ENCODE data around the gene GCAT.
"Not testable (repeated sequence)": the region's sequence is repeated elsewhere in the genome, so short reads cannot be mapped to it uniquely, and the experiment has no call there.

The GCAT gene

DNA sequence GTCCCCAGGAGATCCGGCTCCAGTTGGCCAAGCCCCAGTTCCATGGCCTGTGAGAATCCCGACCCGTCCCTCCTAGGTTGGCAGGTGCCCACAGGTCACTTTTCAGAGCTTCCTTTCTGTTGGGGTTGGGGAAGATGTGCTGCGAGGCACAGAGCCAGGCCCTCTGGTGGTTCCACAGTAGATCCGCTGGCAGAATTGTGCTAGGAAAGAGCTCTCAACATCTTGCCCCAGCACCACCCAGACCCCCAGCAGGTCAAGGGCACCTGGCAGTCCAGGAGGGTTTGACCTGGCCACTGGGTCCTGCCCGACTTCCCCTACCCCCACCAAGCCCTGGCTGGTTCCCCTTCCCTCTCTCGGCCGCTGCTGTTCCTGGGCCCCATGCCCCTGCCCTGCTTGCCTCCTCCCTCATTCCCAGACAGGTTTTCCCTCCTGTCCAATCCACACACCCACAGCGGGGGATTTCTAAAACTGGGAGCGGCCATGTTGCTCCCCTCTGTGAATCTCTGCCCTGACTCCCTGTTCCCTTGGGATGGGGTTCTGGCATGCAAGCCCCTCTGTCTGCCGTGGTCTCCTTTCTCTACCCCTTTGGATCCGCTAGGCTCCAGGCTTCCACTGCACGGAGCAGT lies 26.2 kb upstream of the GCAT start:
- H3K36me3 ChIP-seq (ENCODE audit: control insufficient read depth, insufficient read depth, low read length): no peaks in the 10 kb centered on the region
- no peak overlapping the region for H3K4me3 ChIP-seq (ENCODE audit: insufficient read depth, low read depth, low read length, poor library complexity, severe bottlenecking)
- H3K4me1 ChIP-seq (ENCODE audit: control insufficient read depth, insufficient read depth, low read length, poor library complexity, severe bottlenecking): no peaks in the 10 kb centered on the region
- no peaks in the 10 kb centered on the region for H3K27me3 ChIP-seq (replicated peaks; ENCODE audit: control insufficient read depth, insufficient read depth, low read length, poor library complexity, severe bottlenecking)
- H3K9me3 ChIP-seq (ENCODE audit: control insufficient read depth, low read length): no peaks in the 10 kb centered on the region
- no peak overlapping the region for H3K27ac ChIP-seq (ENCODE audit: insufficient read depth, low read length, poor library complexity, severe bottlenecking)
- no peak for DNase-seq

DNA sequence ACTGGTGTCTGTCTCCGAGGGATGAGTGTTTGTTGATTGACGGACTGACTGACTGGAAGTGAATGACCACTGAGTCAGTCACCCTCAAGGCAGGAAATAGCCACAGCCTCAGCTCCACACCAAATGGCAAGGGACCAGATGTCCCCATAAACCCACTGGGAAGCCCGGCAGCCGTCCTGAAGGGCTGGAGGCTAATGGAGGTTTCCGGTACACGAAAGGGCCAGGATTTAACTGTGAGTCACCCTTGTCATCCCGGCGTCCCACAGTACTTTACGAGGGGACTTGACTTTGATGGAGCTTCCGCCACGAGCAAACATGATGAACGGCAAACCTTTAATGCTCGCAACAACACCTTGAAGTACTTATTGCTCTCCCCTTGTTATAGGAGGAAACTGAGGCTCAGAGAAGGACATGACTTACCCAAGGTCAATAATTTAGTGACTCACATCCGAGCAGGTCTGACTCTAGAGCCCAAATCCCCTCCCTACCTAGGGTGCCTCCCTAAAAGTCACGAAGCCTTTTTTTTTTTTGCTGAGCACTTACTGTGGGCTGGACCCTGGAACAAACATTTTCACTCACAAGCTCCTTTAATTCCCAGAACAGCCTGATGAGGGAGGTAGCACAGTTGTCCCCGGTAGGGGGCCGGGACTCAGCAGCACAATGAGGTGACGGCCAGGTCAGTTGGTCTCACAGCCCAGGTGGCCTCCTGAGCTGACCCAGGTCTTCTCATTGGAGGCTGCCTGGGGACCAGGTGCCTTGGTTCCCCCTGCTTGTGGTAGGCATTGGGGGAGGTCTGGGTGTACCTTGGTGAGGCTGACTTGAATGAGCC lies 25.2 kb upstream of the GCAT start:
- no peaks in the 10 kb centered on the region for H3K36me3 ChIP-seq (ENCODE audit: control insufficient read depth, insufficient read depth, low read length)
- no peak for DNase-seq
- H3K9me3 ChIP-seq (ENCODE audit: control insufficient read depth, low read length): no peaks in the 10 kb centered on the region
- no peaks in the 10 kb centered on the region for H3K27me3 ChIP-seq (replicated peaks; ENCODE audit: control insufficient read depth, insufficient read depth, low read length, poor library complexity, severe bottlenecking)
- no peak overlapping the region for H3K27ac ChIP-seq (ENCODE audit: insufficient read depth, low read length, poor library complexity, severe bottlenecking)
- no peak overlapping the region for H3K4me3 ChIP-seq (ENCODE audit: insufficient read depth, low read depth, low read length, poor library complexity, severe bottlenecking)
- H3K4me1 ChIP-seq (ENCODE audit: control insufficient read depth, insufficient read depth, low read length, poor library complexity, severe bottlenecking): no peaks in the 10 kb centered on the region

DNA sequence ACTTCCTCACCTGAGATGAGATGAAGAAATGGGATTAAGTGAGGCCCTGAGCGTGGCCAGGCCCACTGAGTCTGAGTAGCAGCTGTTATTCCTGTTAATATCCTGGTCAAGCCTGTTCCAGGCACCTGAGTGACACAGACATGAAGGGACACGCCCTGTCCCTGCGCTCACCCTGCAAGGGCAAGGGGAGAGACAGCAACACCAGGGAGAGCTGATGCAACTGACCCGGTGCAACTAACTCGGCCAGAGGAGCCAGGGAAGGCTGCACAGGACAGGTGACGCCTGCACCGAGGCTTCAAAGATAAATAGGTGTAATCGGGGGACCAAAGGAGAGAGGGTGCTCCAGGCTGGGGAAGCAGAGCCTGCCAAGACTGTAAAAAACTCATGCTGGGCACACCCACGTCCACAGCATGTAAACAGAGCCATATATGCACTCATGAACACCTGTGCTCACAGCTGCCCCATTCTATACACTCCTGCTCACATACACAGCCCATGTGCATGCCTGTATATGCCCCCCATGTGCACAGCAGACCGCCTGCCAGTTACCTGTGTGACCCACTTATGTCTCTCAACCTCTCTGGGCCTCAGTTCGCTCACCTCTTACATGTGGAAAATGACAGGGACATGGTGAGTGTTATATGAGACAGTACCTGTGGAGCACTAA lies 22.8 kb upstream of the GCAT start:
- Histone ChIP-seq H3K27me3 (replicated peaks; ENCODE audit: control insufficient read depth, insufficient read depth, low read length, poor library complexity, severe bottlenecking) (no peaks in the 10 kb centered on the region), H3K4me1 (ENCODE audit: control insufficient read depth, insufficient read depth, low read length, poor library complexity, severe bottlenecking) (no peaks in the 10 kb centered on the region), H3K27ac (ENCODE audit: insufficient read depth, low read length, poor library complexity, severe bottlenecking) (no peak overlapping the region), H3K36me3 (ENCODE audit: control insufficient read depth, insufficient read depth, low read length) (no peaks in the 10 kb centered on the region), H3K4me3 (ENCODE audit: insufficient read depth, low read depth, low read length, poor library complexity, severe bottlenecking) (no peak overlapping the region), H3K9me3 (ENCODE audit: control insufficient read depth, low read length) (no peaks in the 10 kb centered on the region)
- no peak for DNase-seq

DNA sequence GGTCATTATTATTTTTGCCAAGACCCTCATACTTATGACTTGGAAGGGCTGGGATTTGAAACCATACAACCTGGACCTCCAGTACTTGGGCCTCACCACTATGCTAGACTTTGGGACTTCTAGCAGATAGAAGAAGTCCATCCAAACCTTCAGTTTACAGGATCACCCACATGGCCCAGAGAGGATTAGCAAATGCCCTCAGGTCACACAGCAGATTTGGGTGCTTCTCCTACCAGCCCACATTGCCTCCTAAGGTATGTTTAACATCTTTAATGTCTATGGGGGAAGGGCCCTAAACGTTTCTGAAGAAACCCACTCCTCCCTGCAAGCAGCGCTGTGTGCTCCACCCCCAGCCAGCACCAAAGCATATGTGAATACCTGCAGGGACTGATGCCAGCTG lies 17.5 kb upstream of the GCAT start:
- DNase-seq: no peak
- Histone ChIP-seq H3K4me1 (ENCODE audit: control insufficient read depth, insufficient read depth, low read length, poor library complexity, severe bottlenecking) (no peaks in the 10 kb centered on the region), H3K27ac (ENCODE audit: insufficient read depth, low read length, poor library complexity, severe bottlenecking) (no peak overlapping the region), H3K36me3 (ENCODE audit: control insufficient read depth, insufficient read depth, low read length) (no peaks in the 10 kb centered on the region), H3K9me3 (ENCODE audit: control insufficient read depth, low read length) (no peaks in the 10 kb centered on the region), H3K27me3 (replicated peaks; ENCODE audit: control insufficient read depth, insufficient read depth, low read length, poor library complexity, severe bottlenecking) (no peaks in the 10 kb centered on the region), H3K4me3 (ENCODE audit: insufficient read depth, low read depth, low read length, poor library complexity, severe bottlenecking) (no peak overlapping the region)

DNA sequence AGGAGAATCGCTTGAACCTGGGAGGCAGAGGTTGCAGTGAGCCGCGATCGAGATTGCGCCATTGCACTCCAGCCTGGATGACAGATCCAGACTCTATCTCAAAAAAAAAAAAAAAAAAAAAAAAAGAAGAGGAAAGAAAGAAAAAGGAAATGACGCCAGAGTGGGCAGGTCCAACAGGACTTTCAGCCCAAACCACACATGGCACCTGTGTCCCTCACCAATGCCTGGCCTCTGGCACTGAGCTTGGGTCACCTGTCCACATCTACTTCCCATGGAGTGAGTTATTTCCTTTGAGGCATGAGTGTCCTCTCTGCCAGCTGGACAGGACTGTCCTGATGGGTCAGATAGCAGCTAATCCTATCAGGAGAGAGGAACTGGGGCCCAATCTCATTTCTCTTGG lies 15.2 kb upstream of the GCAT start:
- Histone ChIP-seq H3K4me1 (ENCODE audit: control insufficient read depth, insufficient read depth, low read length, poor library complexity, severe bottlenecking) (no peaks in the 10 kb centered on the region), H3K36me3 (ENCODE audit: control insufficient read depth, insufficient read depth, low read length) (no peaks in the 10 kb centered on the region), H3K27me3 (replicated peaks; ENCODE audit: control insufficient read depth, insufficient read depth, low read length, poor library complexity, severe bottlenecking) (no peaks in the 10 kb centered on the region), H3K9me3 (ENCODE audit: control insufficient read depth, low read length) (no peaks in the 10 kb centered on the region), H3K27ac (ENCODE audit: insufficient read depth, low read length, poor library complexity, severe bottlenecking) (no peak overlapping the region), H3K4me3 (ENCODE audit: insufficient read depth, low read depth, low read length, poor library complexity, severe bottlenecking) (no peak overlapping the region)
- no peak for DNase-seq

DNA sequence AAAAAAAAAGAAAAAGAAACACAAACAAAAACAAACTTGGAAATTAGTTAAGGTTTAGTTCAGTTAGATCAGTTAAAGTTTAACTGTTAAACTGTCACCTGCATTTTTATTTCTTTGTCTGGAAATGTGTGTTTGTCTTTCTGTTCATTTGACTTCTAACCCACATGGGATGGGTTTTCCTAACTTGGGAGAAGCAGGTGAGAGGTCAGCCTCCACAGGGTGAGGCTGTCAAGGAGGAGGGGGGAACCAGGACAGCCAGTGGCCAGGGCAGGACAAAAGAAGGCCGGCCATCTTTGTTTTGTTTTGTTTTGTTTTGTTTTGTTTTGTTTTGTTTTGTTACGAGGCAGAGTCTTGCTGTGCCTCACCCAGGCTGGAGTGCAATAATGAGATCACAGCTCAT lies 13.4 kb upstream of the GCAT start:
- Histone ChIP-seq H3K9me3 (ENCODE audit: control insufficient read depth, low read length) (no peaks in the 10 kb centered on the region), H3K4me1 (ENCODE audit: control insufficient read depth, insufficient read depth, low read length, poor library complexity, severe bottlenecking) (no peaks in the 10 kb centered on the region), H3K27me3 (replicated peaks; ENCODE audit: control insufficient read depth, insufficient read depth, low read length, poor library complexity, severe bottlenecking) (no peaks in the 10 kb centered on the region), H3K27ac (ENCODE audit: insufficient read depth, low read length, poor library complexity, severe bottlenecking) (no peak overlapping the region), H3K36me3 (ENCODE audit: control insufficient read depth, insufficient read depth, low read length) (no peaks in the 10 kb centered on the region), H3K4me3 (ENCODE audit: insufficient read depth, low read depth, low read length, poor library complexity, severe bottlenecking) (no peak overlapping the region)
- no peak for DNase-seq

DNA sequence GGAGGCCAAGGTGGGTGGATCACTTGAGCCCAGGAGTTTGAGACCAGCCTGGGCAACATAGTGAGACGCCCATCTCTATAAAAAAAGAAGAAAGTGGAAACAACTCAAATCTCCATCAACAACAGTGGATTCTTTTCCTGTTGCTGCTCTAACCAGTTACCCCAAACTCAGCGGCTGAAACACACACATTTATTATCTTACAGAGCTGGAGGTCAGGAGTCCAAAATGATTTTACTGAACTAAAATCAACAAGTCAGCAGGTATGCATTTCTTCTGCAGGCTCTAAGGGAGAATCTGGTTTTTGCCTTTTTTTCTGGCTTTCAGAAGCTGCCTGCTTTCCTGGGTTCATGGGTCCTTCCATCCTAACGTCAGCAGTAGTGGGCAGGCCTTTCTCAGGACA lies 11.7 kb upstream of the GCAT start:
- Histone ChIP-seq H3K36me3 (ENCODE audit: control insufficient read depth, insufficient read depth, low read length) (no peaks in the 10 kb centered on the region), H3K4me1 (ENCODE audit: control insufficient read depth, insufficient read depth, low read length, poor library complexity, severe bottlenecking) (no peaks in the 10 kb centered on the region), H3K27ac (ENCODE audit: insufficient read depth, low read length, poor library complexity, severe bottlenecking) (no peak overlapping the region), H3K27me3 (replicated peaks; ENCODE audit: control insufficient read depth, insufficient read depth, low read length, poor library complexity, severe bottlenecking) (no peaks in the 10 kb centered on the region), H3K4me3 (ENCODE audit: insufficient read depth, low read depth, low read length, poor library complexity, severe bottlenecking) (no peak overlapping the region), H3K9me3 (ENCODE audit: control insufficient read depth, low read length) (no peaks in the 10 kb centered on the region)
- DNase-seq: no peak

DNA sequence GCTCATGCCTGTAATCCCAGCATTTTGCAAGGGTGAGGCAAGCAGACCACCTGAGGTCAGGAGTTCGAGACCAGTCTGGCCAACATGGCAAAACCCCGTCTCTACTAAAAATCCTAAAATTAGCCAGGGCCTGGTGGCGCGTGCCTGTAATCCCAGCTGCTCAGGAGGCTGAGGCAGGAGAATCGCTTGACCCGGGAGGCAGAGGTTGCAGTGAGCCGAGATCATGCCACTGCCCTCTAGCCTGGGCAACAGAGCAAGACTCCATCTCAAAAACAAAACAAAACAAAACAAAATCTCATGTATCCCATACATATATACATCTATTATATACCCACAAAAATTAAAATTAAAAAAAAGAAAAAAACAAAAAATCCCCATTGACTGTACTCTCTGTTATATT lies 10.5 kb upstream of the GCAT start:
- H3K4me1 ChIP-seq (ENCODE audit: control insufficient read depth, insufficient read depth, low read length, poor library complexity, severe bottlenecking); H3K36me3 ChIP-seq (ENCODE audit: control insufficient read depth, insufficient read depth, low read length); H3K9me3 ChIP-seq (ENCODE audit: control insufficient read depth, low read length); H3K27ac ChIP-seq (ENCODE audit: insufficient read depth, low read length, poor library complexity, severe bottlenecking); DNase-seq; H3K4me3 ChIP-seq (ENCODE audit: insufficient read depth, low read depth, low read length, poor library complexity, severe bottlenecking); H3K27me3 ChIP-seq (replicated peaks; ENCODE audit: control insufficient read depth, insufficient read depth, low read length, poor library complexity, severe bottlenecking): not testable (repeated sequence)

DNA sequence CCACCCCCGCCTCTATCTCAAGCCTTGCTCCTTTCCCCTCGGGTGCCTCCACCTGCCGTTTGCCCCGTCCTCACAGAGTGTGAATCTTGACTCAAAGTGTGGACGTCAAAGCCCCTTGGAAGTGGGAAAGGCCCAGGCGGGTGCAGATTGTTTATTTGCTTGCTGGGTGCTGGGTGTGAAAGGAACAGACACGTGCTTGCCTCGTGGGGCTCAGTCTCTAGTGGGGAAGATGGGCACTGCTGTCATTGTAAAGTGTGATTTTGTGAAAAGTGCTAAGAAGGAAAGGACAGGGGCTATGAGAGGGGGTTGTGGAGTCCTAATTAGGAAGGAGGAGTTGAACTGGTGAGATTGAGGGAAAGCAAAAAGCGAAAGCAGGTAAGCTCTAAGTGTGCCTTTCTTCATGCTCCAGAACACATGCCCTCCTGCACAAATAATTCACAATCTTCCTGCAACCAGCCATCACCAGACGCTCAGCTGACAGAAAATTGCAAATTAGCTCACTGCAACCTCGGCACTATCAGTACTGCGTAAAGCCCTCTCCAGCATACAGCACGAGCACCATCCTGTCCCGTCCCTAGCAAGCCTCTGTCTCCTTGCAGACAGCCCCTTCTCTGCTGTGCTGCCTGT lies 9.7 kb upstream of the GCAT start:
- no peak overlapping the region for H3K4me3 ChIP-seq (ENCODE audit: insufficient read depth, low read depth, low read length, poor library complexity, severe bottlenecking)
- H3K9me3 ChIP-seq (ENCODE audit: control insufficient read depth, low read length): no peaks in the 10 kb centered on the region
- no peak overlapping the region for H3K27ac ChIP-seq (ENCODE audit: insufficient read depth, low read length, poor library complexity, severe bottlenecking)
- peaks cover 10% of the 10 kb centered on the region for H3K4me1 ChIP-seq (ENCODE audit: control insufficient read depth, insufficient read depth, low read length, poor library complexity, severe bottlenecking)
- peaks cover 7% of the 10 kb centered on the region for H3K27me3 ChIP-seq (replicated peaks; ENCODE audit: control insufficient read depth, insufficient read depth, low read length, poor library complexity, severe bottlenecking)
- DNase-seq: no peak
- no peaks in the 10 kb centered on the region for H3K36me3 ChIP-seq (ENCODE audit: control insufficient read depth, insufficient read depth, low read length)

DNA sequence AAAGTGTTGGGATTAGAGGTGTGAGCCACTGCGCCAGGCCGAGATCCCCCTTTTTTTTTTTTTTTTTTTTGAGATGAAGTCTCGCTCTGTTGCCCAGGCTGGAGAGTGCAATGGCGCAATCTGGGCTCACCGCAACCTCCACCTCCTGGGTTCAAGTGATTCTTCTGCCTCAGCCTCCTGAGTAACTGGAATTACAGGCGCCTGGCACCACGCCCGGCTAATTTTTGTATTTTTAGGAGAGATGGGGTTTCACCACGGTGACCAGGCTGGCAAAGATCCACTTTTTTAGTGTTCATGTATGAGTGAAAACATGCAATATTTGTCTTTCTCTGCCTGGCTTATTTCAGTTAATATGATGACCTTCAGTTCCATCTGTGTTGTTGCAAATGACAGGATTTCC lies 7.8 kb upstream of the GCAT start:
- not testable (repeated sequence) for DNase-seq; H3K4me3 ChIP-seq (ENCODE audit: insufficient read depth, low read depth, low read length, poor library complexity, severe bottlenecking); H3K9me3 ChIP-seq (ENCODE audit: control insufficient read depth, low read length); H3K27ac ChIP-seq (ENCODE audit: insufficient read depth, low read length, poor library complexity, severe bottlenecking); H3K36me3 ChIP-seq (ENCODE audit: control insufficient read depth, insufficient read depth, low read length)
- H3K27me3 ChIP-seq (replicated peaks; ENCODE audit: control insufficient read depth, insufficient read depth, low read length, poor library complexity, severe bottlenecking): peaks cover 13% of the 10 kb centered on the region
- peaks cover 13% of the 10 kb centered on the region for H3K4me1 ChIP-seq (ENCODE audit: control insufficient read depth, insufficient read depth, low read length, poor library complexity, severe bottlenecking)
